Measurements from ENCODE around the gene HRK.

- TF ChIP-seq EZH2phosphoT487 (IDR thresholded peaks at IDR 0.05; ENCODE audit: low read depth) (no peak), CTCF (IDR thresholded peaks at IDR 0.05; ENCODE audit: low read depth, low read length) (no peak)
These were observed 19.1 kb downstream of the HRK start for GRCh38 chr12:116862167-116862566.
